GM06990 (cell line): Measurements from ENCODE around the gene RAP1GDS1.

ENCODE experiments used
- DNase-seq: peaks from one replicate; pipeline ENCODE4 v3.0.0-alpha.2; 2011; ENCODE audit not compliant: insufficient read length; ENCODE audit errors: extremely low read depth
- H3K27me3 ChIP-seq: replicated peaks from 2 replicates; pipeline ENCODE4 v1.6.0; 2011; ENCODE audit warnings: low read length; ENCODE audit not compliant: control insufficient read depth, insufficient read depth
- H3K36me3 ChIP-seq: 2 replicates; pipeline ENCODE4 v1.5.1; 2011; ENCODE audit warnings: low read length; ENCODE audit not compliant: control insufficient read depth, insufficient read depth
- H3K4me3 ChIP-seq: replicated peaks from 2 replicates; pipeline ENCODE4 v1.5.1; 2011; ENCODE audit warnings: low read depth, mild to moderate bottlenecking, control low read depth, low read length
- CTCF ChIP-seq: IDR thresholded peaks from 2 replicates; pipeline ENCODE4 v1.5.1; 2011; ENCODE audit warnings: low read length, control low read depth, mild to moderate bottlenecking, inconsistent platforms; ENCODE audit not compliant: insufficient read depth, poor library complexity, severe bottlenecking

RAP1GDS1 gene

GRCh38 chr4:98466868-98467599 lies 205.8 kb downstream of the RAP1GDS1 start:
- Histone ChIP-seq H3K27me3 (no peaks in the 10 kb centered on the region; the same call in none of the 2 replicates), H3K4me3 (no peak overlapping the region), H3K36me3 (no peaks in the 10 kb centered on the region)
- no peak for DNase-seq
- no peak for TF ChIP-seq CTCF

- TF ChIP-seq CTCF, result peak; percentile 72
- Histone ChIP-seq H3K27me3 (no peaks in the 10 kb centered on the region; the same call in none of the 2 replicates), H3K4me3 (no peak overlapping the region), H3K36me3 (no peaks in the 10 kb centered on the region)
- DNase-seq, result no peak
Measured at GRCh38 chr4:98467627-98468072, 206.5 kb downstream of the RAP1GDS1 start.

GRCh38 chr4:98468709-98469108 lies 207.5 kb downstream of the RAP1GDS1 start:
- no peak for TF ChIP-seq CTCF
- Histone ChIP-seq H3K4me3 (no peak overlapping the region), H3K36me3 (no peaks in the 10 kb centered on the region), H3K27me3 (no peaks in the 10 kb centered on the region; the same call in none of the 2 replicates)
- DNase-seq, result no peak

GRCh38 chr4:98469771-98470170 lies 208.6 kb downstream of the RAP1GDS1 start:
- no peak for TF ChIP-seq CTCF
- H3K27me3 ChIP-seq, result no peaks in the 10 kb centered on the region; the same call in none of the 2 replicates
- no peak for DNase-seq
- no peaks in the 10 kb centered on the region for H3K36me3 ChIP-seq
- H3K4me3 ChIP-seq, result no peak overlapping the region

- Histone ChIP-seq H3K4me3 (no peak overlapping the region), H3K27me3 (no peaks in the 10 kb centered on the region; the same call in none of the 2 replicates), H3K36me3 (no peaks in the 10 kb centered on the region)
- TF ChIP-seq CTCF, result no peak
- DNase-seq, result no peak
Measured at GRCh38 chr4:98470366-98470765, 209.2 kb downstream of the RAP1GDS1 start.

- H3K4me3 ChIP-seq, result no peak overlapping the region
- H3K27me3 ChIP-seq, result no peaks in the 10 kb centered on the region; the same call in none of the 2 replicates
- TF ChIP-seq CTCF, result no peak
- DNase-seq, result no peak
- no peaks in the 10 kb centered on the region for H3K36me3 ChIP-seq
Measured at GRCh38 chr4:98470831-98471230, 209.6 kb downstream of the RAP1GDS1 start.
